Measurements from ENCODE around the gene CHORDC1.
"Not testable (repeated sequence)": the region's sequence is repeated elsewhere in the genome, so short reads cannot be mapped to it uniquely, and the experiment has no call there.

CHORDC1 gene

DNA sequence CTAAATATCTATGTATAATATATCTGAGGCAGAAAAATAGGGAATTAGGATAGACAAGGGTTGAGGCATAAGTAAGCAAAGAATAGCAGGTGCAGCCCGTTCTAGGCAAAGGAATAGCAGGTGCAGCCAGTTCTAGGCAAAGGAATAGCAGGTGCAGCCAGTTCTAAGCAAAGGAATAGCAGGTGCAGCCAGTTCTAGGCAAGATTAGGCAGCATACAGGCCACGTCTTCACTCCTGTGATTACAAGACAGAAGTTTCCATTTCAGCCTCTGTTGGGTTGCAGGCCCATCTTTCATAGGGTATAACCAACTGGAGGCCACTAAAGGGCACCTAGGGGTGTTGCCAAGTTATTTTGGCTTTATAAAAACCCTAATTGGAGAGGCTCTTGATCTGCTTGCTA lies 28.8 kb upstream of the CHORDC1 start:
- peaks cover 2% of the 10 kb centered on the region; the same call in 1 of the 2 replicates for H3K27me3 ChIP-seq (replicated peaks; ENCODE audit: control insufficient read depth, insufficient read depth, low read length)
- no peaks in the 10 kb centered on the region for H3K36me3 ChIP-seq (ENCODE audit: control insufficient read depth, insufficient read depth, low read length)
- TF ChIP-seq, protein P1, sequence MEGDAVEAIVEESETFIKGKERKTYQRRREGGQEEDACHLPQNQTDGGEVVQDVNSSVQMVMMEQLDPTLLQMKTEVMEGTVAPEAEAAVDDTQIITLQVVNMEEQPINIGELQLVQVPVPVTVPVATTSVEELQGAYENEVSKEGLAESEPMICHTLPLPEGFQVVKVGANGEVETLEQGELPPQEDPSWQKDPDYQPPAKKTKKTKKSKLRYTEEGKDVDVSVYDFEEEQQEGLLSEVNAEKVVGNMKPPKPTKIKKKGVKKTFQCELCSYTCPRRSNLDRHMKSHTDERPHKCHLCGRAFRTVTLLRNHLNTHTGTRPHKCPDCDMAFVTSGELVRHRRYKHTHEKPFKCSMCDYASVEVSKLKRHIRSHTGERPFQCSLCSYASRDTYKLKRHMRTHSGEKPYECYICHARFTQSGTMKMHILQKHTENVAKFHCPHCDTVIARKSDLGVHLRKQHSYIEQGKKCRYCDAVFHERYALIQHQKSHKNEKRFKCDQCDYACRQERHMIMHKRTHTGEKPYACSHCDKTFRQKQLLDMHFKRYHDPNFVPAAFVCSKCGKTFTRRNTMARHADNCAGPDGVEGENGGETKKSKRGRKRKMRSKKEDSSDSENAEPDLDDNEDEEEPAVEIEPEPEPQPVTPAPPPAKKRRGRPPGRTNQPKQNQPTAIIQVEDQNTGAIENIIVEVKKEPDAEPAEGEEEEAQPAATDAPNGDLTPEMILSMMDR (IDR thresholded peaks at IDR 0.05; ENCODE audit: insufficient read depth, low read length, poor library complexity, severe bottlenecking), result no peak
- DNase-seq (ENCODE audit: extremely low read depth, insufficient read length), result no peak
- H3K4me3 ChIP-seq (replicated peaks; ENCODE audit: low read depth, low read length), result no peak overlapping the region

DNA sequence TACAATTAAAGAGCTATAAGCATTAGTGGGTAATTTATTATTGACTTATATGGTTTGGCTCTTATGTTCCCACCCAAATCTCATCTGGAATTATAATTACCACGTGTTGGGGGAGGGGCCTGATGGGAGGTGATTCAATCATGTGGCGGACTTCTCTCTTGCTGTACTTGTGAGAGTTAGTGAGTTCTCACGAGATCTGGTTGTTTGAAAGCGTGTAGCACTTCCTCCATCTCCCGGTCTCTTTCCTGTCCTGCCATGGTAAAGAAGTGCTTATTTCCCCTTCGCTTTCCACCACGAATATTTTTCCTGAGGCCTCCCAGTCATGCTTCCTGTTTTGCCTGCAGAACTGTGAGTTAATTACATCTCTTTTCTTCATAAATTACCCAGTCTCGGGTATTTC lies 28.1 kb upstream of the CHORDC1 start:
- TF ChIP-seq, protein P1 (IDR thresholded peaks at IDR 0.05; ENCODE audit: insufficient read depth, low read length, poor library complexity, severe bottlenecking), result no peak
- no peak for DNase-seq (ENCODE audit: extremely low read depth, insufficient read length)
- Histone ChIP-seq H3K27me3 (replicated peaks; ENCODE audit: control insufficient read depth, insufficient read depth, low read length) (no peaks in the 10 kb centered on the region), H3K36me3 (ENCODE audit: control insufficient read depth, insufficient read depth, low read length) (no peaks in the 10 kb centered on the region), H3K4me3 (replicated peaks; ENCODE audit: low read depth, low read length) (no peak overlapping the region)

- TF ChIP-seq, protein P1 (IDR thresholded peaks at IDR 0.05; ENCODE audit: insufficient read depth, low read length, poor library complexity, severe bottlenecking), result no peak
- no peak for DNase-seq (ENCODE audit: extremely low read depth, insufficient read length)
- no peak overlapping the region for H3K4me3 ChIP-seq (replicated peaks; ENCODE audit: low read depth, low read length)
- H3K36me3 ChIP-seq (ENCODE audit: control insufficient read depth, insufficient read depth, low read length), result no peaks in the 10 kb centered on the region
- no peaks in the 10 kb centered on the region for H3K27me3 ChIP-seq (replicated peaks; ENCODE audit: control insufficient read depth, insufficient read depth, low read length)
Observed at GRCh38 chr11:90246468-90246867, 23.6 kb upstream of the CHORDC1 start.

- TF ChIP-seq, protein P1 (IDR thresholded peaks at IDR 0.05; ENCODE audit: insufficient read depth, low read length, poor library complexity, severe bottlenecking), result no peak
- H3K27me3 ChIP-seq (replicated peaks; ENCODE audit: control insufficient read depth, insufficient read depth, low read length), result no peaks in the 10 kb centered on the region
- no peak for DNase-seq (ENCODE audit: extremely low read depth, insufficient read length)
- no peak overlapping the region for H3K4me3 ChIP-seq (replicated peaks; ENCODE audit: low read depth, low read length)
- H3K36me3 ChIP-seq (ENCODE audit: control insufficient read depth, insufficient read depth, low read length), result no peaks in the 10 kb centered on the region
Observed at GRCh38 chr11:90243534-90243933, 20.7 kb upstream of the CHORDC1 start.

- Histone ChIP-seq H3K4me3 (replicated peaks; ENCODE audit: low read depth, low read length) (no peak overlapping the region), H3K27me3 (replicated peaks; ENCODE audit: control insufficient read depth, insufficient read depth, low read length) (no peaks in the 10 kb centered on the region), H3K36me3 (ENCODE audit: control insufficient read depth, insufficient read depth, low read length) (no peaks in the 10 kb centered on the region)
- TF ChIP-seq, protein P1 (IDR thresholded peaks at IDR 0.05; ENCODE audit: insufficient read depth, low read length, poor library complexity, severe bottlenecking), result no peak
- DNase-seq (ENCODE audit: extremely low read depth, insufficient read length), result no peak
Observed at GRCh38 chr11:90242894-90243416, 20.1 kb upstream of the CHORDC1 start.

DNA sequence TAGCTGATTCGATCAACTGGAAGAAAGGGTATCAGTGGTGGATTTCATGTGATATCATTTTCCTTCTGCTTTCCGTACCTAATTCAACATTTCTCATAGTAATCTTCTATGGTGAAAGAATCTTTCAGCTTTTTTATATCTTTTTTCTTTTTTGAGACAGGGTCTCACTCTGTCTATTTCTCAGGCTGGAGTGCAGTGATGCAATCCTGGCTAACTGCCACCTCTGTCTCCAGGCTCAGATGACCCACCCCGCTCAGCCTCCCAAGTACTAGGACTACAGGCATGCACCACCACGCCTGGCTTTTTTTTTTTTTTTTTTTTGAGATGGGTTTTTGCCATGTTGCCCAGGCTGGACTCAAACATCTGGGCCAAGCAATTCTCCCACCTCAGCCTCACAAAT lies 18.6 kb upstream of the CHORDC1 start:
- TF ChIP-seq, protein P1 (IDR thresholded peaks at IDR 0.05; ENCODE audit: insufficient read depth, low read length, poor library complexity, severe bottlenecking), result no peak
- H3K36me3 ChIP-seq (ENCODE audit: control insufficient read depth, insufficient read depth, low read length), result no peaks in the 10 kb centered on the region
- H3K4me3 ChIP-seq (replicated peaks; ENCODE audit: low read depth, low read length), result no peak overlapping the region
- H3K27me3 ChIP-seq (replicated peaks; ENCODE audit: control insufficient read depth, insufficient read depth, low read length), result no peaks in the 10 kb centered on the region
- no peak for DNase-seq (ENCODE audit: extremely low read depth, insufficient read length)

DNA sequence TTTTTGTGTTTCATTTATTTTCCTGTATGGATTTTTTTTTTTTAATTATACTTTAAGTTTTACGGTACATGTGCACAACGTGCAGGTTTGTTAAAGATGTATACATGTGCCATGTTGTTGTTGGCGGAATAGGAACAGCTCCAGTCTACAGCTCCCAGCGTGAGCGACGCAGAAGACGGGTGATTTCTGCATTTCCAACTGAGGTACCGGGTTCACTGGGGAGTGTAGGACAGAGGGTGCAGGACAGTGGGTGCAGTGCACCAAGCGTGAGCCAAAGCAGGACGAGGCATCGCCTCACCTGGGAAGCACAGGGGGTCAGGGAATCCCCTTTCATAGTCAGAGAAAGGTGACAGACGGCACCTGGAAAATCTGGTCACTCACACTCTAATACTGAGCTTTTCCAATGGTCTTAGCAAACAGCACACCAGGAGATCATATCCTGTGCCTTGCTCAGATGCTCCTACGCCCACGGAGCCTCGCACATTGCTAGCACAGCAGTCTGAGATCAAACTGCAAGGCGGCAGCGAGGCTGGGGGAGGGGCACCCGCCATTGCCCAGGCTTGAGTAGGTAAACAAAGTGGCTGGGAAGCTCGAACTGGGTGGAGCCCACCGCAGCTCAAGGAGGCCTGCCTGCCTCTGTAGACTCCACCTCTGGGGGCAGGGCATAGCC lies 17.3 kb upstream of the CHORDC1 start:
- H3K4me3 ChIP-seq (replicated peaks; ENCODE audit: low read depth, low read length); H3K27me3 ChIP-seq (replicated peaks; ENCODE audit: control insufficient read depth, insufficient read depth, low read length); DNase-seq (ENCODE audit: extremely low read depth, insufficient read length); H3K36me3 ChIP-seq (ENCODE audit: control insufficient read depth, insufficient read depth, low read length): not testable (repeated sequence)
